Right renal cortex interstitium (tissue), 3 donors: Measurements from ENCODE around the gene CLIC1. TPM values are rescaled to one million over a fixed set of nuclear protein-coding genes. Genes with fewer than 3 reads are reported as not detected.
A peak's percentile ranks its signal among the peaks of the same experiment; 100 is the strongest.

Experiments used
- DNase-seq, 3 donors: peaks; one replicate each; pipeline ENCODE4 v3.0.0-alpha.2; 2013; ENCODE audit warnings: low read depth in 3 of 3, low spot score in 2 of 3
- polyA plus RNA-seq, 3 donors: library from polyadenylated mRNA; unstranded; fragments of 120-200 nt; gene quantifications; one replicate each; pipeline ENCODE4 v1.2.1, GENCODE V29; 2013; ENCODE audit not compliant: insufficient read length in 3 of 3

CLIC1 gene
- 100 to 1,000 TPM; 313 to 334 (median 325) TPM for polyA plus RNA-seq

DNA sequence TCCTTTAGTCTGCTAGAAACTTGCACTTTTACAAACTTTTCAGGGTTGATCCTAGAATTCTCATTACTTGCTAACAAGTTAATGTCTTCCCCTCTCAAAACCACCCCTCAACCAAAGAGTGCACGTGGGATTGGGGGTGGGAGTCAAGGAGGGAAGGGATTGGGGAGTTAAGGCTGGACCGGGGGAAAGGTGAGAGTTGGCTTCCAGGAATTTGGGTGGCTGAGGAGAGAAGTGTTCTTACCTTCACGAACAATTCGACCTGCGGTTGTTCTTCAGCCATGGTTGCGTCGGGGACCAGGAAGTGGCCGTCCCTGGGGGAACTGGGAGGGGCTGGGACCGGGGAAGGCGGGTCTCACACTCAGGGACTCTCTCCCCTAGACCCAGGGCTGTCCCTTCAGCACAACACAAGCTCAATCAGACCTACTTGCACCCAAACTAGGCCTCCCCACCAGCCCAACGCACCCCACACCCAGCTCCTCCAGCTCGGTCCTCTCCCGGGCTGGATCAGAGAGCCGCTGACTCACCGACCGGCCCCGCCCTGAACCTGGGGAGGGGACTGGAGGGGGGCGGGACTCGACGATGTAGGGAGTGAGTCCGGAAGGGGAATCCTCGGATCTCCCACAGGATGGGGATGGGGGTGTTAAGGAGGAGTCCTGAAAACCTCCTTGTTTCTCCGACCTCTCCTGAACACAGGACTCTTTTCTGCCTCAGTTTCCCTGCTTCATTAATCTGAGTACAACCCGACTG is at the start of gene CLIC1:
Gene CLIC1, minus strand, starts transcription at position 510 of the 747 bp plus-strand sequence. Its CDS starts 230 bp downstream, at position 280.
- peak in 2 of 3 donors; percentile 60 to 73 for DNase-seq

DNA sequence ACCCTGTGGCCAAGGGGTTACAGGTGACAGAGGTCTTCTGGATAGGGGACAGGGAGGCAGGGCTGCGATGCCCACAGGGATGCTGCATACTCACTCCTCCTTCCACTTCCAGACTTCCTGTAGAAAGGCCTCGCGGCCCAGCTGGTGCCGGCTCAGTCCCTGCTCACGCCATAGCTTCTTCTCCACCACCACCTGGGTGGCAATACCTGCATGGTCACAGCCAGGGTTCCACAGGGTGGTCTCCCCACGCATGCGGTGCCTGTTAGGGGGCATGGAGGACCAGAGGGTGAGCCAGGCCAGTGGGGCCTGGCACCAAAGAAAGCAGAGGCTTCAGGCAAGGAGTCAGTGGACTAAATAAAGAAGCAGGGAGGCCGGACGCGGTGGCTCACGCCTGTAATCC is 49.1 kb upstream of the CLIC1 start:
- DNase-seq, result no peak

DNA sequence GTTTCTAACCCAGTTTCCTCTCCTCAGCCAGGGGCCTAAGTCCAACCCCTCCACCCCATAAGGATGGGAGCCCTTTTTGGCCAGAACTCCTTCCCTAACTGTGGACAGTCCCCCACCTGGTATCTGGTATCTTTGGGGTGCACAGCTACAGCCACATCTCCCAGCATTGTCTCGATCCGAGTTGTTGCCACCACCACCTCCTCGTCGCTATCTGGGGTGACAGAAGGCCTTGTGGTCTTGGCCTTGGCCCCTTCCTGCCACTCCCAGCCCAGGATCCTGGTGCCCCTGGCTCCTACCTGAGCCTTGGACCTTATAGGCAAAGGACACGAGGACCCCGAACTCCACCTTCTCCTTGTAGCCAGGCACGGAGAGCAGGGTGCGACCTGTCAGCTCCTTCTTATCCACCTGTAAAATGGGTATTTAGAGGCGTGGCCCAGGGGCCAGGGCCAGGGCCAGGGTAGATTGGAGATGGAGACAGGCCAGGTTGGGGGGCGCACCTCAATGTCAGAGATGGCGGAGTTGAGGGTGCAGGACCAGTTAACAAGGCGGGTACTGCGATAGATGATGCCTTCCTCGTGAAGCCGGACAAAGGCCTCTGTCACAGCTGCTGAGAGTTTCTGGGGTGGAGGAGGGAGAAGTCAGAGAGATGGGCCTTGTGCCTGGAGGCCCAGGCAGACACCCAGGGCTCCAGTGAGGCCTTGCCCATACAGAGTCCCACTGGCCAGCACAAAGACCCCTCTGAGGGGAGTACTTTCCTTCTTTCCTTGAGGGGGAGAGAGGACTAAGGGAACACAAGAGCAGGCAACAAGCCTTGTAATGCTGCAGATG is 48.0 kb upstream of the CLIC1 start:
- DNase-seq, result no peak

DNA sequence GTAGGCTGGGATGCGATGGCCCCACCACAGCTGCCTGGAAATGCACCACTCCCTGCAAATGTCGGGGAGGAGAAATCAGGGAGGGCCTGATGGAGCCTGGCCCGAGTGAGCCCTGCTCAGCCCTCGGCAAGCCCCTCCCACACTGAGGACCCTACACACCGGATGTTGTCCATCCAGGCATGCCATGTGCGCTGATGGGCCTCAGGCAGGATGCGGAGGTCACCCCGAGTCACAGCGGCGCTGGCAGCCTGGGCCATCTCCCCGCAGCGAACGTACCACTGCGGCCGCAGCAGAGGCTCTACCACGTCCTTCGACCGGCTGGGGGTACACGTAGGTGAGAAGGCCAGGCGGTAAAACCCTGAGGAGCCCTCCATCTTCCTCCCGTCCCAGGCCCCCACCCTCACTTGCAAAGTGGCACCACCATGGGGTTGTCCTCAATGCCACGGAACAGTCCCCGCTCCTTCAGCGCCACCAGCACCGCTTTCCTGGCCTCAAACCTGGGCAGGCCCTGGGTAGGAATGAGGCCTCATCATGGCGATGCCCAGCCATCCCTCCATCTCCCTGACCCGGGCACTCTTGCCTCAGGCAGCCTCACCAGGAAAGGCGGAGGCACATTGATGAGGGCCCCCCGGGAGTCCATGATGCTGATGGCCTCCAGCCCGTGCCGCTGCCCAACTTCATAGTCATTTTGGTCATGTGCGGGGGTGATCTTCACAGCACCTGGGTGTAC is 46.0 kb upstream of the CLIC1 start:
- DNase-seq, result no peak

DNA sequence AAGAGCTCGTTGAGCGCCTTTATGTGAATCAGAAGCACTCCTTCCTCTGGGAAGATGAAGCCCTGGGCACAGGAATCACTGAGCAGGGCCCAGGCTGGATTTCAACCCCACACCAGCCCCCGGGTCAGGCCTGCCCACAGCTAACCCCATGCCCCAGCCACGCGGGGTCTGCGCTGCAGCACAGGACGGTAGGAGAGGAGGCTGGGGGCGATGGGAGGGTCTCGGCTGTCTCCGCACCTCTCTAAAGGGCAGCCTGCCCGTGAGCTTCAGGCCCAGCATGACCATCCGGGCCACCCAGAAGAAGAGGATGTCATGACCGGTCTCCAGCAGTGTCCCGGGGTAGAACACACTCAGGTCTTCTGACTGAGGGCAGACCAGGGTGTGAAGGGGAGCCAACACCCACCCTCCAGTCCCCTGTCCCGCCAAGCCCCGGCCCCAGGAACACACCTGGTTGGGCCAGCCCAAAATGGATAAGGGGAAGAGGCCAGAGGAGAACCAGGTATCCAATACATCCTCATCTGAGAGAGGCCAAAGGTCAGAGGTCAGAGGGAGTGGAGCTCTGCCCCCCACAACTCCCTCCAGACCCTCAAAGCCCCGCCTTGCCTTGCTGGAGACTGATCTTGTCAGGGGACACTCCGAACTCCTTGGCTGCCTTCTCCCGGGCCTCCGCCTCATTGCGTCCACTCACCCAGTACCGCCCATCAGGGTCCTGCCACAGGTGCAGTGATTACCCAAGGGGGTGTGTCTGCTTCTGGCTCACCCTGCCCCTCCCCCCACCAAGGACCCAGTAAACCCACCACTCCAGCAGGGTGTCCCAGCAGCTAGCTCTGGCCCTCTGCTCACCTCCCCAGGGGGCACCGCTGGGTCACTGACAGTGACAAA is 45.2 kb upstream of the CLIC1 start:
- no peak for DNase-seq

DNA sequence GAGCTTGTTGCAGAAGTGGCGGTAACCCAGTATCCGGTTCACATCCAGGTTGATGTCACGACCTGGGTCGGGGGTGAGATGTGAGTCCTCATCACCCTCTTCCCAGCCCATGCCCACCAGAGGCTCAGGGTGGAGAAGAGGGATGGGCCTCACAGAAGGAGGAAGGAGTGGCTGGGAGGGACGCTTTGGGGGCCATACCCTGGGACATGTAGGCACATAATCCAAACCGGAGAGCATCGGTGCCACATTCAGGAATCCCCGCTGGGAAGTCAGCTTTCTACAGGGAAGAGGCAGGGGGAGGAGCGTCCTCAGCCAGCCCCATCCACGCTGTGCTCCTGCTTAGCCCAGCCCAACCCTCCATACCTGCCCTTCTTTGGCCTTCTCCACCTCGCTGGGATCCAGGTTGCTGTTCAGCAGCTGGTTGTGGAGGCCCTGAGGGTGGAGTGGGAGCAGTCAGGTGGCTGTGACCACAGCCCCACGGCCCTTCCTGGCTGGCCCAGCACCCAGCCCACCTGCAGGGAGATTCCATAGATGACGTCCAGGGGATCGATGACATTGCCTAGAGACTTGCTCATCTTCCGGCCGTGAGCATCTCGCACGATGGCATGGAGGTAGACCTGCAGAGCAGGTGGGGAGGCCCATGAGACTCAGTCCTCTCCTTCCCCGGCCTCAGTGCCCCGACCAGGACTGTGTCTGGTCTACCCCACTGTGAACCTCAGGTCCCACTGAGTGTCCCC is 44.3 kb upstream of the CLIC1 start:
- no peak for DNase-seq

DNA sequence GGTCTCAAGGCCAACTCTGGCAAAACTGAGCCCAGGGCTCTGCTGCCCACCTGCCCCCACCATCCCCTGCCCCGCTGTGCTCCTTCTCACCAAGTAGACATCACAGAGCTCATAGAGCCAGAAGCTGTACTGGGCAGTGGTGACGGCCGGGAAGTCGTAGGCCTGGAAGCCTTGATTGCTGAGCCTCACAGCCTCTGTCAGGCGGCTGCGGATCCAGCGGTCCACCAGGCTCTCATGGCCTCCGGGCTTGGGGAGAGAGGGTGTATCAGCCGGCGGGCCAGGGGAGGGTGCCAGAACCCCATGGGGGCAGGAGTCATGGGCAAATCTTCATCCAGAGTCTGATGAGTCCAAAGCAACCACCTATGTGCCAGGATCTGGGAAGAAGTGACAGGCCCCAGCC is 43.6 kb upstream of the CLIC1 start:
- no peak for DNase-seq

DNA sequence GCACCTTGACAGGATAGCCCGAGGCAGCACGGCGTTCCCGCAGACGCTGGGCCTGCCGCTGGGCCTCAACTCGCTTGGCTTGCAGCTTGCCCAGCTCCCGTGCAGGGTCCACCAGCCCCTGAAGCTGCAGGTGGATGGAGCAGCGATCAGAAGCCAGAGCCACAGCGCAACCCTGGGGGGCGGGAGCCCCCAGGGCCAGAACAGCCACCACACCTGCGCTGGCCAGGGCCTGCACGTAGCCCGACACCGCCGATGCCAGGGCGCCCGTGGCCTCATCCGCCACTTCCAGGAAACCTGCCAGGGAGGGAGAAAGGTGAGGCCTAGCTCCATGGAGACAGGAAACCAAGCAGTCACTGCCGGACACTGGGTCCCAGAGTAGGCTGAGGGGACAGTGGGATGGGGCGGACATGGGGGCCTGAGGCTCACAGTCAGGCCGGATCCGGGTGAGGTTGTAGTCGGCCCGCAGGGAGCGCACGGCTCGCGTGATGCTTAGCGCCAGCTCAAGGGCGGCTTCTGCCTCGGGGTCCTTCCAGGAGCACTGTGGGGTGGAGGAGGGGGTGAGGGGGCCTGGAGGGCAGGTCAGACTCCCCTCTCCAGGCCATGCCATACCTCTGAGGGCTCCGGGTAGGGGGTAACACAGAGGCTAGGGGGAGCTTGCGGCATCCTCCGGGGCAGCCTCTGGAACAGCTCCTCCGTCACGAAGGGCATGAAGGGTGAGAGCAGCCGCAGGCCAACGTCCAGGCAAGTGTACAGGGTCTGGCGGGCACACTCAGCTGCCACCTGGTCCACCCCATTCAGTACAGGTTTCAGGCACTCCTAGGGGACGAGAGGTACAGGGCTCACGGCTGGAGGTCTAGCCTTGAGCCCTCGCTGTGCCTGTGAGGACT is 42.9 kb upstream of the CLIC1 start:
- DNase-seq, result no peak

DNA sequence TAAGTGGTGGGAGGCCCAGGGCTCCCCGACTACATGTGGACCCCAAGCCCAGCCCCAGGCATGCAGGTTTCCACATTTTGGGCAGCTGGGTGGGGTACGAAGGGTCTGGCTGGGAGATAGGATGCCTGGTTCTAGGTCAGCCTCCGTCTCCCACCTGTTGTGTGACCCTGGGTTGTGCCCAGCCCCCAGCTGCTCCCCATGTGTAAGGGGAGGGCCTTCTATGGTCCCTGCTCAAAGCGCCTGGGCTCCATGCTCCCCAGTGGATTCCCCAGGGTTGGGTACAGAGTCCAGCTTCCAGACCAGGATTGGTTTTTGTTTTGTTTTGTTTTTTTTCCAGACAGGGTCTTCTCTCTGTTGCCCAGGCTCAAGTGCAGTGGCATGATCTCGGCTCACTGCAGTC is 41.9 kb upstream of the CLIC1 start:
- DNase-seq, result no peak

DNA sequence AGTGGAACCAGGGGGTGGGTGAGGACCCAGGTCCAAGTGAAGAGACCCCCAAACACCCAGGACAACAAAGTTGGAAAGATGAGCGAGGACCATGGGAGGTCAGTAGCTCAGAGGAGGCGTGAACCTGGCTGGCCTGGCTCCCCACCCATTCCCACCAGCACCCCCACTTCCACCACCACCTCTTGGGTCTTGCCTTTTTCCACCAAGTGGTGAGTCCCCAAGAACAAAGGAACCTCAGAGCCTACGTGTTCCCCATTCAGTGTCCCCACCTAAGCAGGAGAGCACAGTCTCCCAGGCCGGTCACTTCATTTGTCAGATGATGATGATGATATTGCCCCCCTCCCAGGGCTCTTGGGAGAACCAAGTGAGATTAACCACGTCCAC is 41.3 kb upstream of the CLIC1 start:
- DNase-seq, result no peak

DNA sequence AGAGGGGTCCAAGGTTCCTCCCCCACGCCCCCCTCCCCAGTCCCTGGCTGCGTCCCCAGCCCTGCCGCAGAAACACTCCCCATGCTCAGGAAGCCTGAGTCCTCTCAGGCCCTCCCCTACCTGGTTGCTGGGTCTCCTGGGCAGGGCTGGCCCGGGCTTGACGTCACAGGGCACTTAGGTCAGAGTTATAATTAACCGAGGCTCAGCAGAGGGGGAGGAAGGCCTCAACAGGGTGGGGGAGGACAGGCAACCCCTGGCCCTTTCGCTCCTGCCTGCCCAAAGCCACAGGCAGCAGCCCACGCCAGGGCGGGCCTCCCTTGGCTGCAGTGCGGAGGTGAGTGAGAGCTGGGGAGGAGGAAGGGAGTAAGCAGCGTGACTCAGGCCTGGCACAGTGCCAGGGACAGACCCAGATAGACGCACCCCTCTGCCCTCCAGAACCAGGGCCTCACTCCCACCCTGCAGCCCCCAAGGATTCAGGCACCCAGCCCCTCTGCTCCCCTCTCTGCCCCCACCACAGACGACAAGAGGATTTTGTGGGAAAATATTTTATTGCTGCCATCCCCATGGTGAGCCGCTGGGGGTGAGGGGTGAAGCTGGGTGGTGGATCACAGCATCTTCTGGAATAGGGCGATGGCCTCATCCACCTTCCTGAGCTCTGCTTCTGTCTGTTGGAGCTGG is 40.8 kb upstream of the CLIC1 start, which contains the start of gene VWA7:
Gene VWA7, minus strand, starts transcription at position 340 of the 678 bp plus-strand sequence. CDS start 549 bp downstream, outside the sequence.
- peak in 2 of 3 donors; percentile 72 to 80 for DNase-seq

DNA sequence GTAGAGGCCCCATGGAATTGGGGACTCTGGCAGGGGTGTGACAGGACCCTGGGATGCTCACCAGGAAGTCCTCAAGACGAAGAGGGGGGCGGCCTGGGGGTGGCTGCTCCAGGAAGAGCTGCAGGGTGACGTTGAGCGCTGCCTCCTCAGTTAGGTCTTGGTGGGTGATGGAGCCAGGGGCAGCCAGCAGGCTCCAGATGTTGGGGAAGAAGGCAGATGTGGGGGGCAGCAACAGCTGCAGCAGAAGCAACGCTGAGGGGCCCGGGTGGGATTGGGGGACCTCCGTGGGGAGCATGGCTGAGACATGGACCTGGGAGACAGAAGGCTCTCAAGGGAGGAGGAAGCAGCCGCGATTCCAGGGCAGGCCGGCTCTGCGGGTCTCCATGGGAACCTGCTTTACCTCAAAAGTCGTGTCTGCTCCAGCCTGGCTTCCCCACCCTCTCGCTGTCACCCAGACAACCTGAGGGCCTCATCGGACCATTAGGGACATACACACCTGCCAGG is 40.2 kb upstream of the CLIC1 start:
- DNase-seq, result peak in 1 of 3 donors; percentile 44

DNA sequence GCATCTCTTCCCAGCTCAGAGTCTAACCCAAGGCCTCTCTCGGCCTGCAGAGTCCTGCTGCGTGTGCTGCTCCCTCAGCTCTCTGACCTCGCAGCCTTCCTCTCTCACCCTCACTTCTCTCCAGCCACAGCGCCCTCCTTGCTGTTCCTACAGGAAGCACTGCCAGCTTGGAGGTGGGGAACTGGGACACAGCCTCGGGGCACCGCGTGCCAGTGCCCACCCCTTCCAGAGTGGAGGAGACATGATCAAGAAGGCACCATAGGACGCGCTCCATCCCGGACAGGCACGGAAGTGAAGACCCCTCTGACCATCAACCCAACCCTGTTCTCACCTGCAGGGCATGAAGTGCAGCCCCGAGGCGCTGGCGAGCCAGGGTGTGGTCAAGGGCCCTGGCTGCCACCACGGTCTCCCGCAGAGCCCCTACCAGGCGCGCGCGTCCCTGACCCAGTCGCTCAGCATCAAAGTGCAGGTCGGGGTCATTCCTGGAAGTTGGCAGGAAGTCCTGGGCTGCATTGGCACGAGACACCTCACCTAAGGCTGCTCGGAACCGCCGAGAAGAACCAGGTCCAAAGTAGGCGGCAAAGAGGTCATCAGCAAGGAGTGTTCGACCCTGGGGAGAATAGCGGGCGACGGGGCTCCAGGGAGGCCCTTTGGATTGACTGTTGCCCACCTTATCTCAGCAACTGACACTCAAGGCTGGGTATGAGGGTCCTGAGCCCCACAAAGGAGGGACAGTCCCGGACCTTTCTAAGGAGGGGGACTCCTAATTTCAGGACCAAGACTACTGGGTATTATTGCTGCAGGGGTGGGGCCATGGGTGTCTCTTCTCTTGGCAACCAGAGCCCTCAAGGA is 39.5 kb upstream of the CLIC1 start:
- DNase-seq, result no peak

DNA sequence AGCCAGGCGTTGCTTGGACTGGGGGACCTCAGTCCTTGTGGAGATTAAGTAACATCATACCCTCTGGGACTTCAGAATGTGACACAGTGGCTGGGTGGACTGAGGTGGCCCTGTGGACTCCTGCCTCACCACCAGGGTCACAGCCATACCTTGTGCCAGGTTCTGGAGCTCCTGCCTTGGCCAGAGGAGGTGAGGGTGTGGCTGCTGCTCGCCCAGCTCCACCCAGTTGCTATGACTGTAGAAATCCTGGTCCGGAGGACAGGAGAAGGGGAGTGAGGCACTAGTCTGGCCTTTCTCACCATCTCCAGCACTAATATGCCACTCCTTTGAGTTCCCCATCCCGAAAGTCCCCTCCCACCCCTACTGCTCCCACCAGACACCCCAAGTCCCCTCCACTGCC is 38.9 kb upstream of the CLIC1 start:
- no peak for DNase-seq

DNA sequence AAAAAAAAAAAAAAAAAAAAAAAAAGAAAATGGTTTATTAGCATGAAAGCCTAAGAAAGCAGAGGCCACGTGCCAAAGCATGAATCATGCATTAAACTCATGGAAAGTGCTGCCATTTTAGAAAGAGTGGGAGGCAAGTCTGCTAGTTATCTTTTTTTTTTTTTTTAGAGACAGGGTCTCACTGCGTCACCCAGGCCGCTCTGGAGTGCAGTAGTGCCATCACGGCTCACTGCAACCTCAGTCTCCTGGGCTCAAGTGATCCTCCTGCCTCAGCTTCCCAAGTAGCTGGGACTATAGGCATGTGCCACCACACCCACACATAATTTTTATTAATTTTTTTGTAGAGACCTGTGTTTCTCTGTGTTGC is 35.6 kb upstream of the CLIC1 start:
- no peak for DNase-seq

DNA sequence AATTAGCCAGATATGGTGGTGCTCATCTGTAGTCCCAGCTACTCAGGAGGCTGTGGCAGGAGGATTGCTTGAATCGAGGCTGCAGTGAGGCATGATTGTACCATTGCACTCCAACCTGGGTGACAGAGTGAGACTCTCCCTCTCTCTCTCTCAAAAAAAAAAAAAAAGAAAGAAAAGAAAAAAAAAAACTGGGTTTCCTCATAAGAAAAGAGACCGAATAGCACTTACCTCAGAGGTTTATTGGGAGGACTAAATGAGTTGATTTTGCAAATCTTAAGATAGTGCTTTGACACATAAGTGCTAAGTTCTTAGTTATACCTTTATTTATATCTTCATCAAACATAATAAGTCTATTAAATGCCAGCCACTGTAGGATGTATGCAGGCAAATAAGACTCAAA is 34.5 kb upstream of the CLIC1 start:
- DNase-seq, result no peak
